ENCODE measurements around the gene SECISBP2L.

SECISBP2L gene

GRCh38 chr15:49041426-49041825, 4.8 kb downstream of the SECISBP2L start:
- no peaks in the 10 kb centered on the region for H3K27me3 ChIP-seq (ENCODE audit: insufficient read depth, low read depth, severe bottlenecking)
- H3K27ac ChIP-seq, result no peak overlapping the region
- DNase-seq, result no peak
- peaks cover 6% of the 10 kb centered on the region; the same call in 1 of the 2 replicates for H3K36me3 ChIP-seq
- no peak for TF ChIP-seq CTCF (IDR thresholded peaks at IDR 0.05; ENCODE audit: low read depth, low read length)
- no peaks in the 10 kb centered on the region for H3K9me3 ChIP-seq (ENCODE audit: severe bottlenecking)
- no peak overlapping the region for H3K4me3 ChIP-seq (ENCODE audit: low read depth, low read length)

GRCh38 chr15:49040151-49040550, 6.1 kb downstream of the SECISBP2L start:
- TF ChIP-seq CTCF (IDR thresholded peaks at IDR 0.05; ENCODE audit: low read depth, low read length), result no peak
- no peak overlapping the region for H3K4me3 ChIP-seq (ENCODE audit: low read depth, low read length)
- no peaks in the 10 kb centered on the region for H3K27me3 ChIP-seq (ENCODE audit: insufficient read depth, low read depth, severe bottlenecking)
- no peak overlapping the region for H3K27ac ChIP-seq
- H3K9me3 ChIP-seq (ENCODE audit: severe bottlenecking), result no peaks in the 10 kb centered on the region
- peaks cover 3% of the 10 kb centered on the region; the same call in 1 of the 2 replicates for H3K36me3 ChIP-seq
- no peak for DNase-seq

- H3K36me3 ChIP-seq, result peaks cover 3% of the 10 kb centered on the region; the same call in 1 of the 2 replicates
- no peaks in the 10 kb centered on the region for H3K9me3 ChIP-seq (ENCODE audit: severe bottlenecking)
- no peaks in the 10 kb centered on the region for H3K27me3 ChIP-seq (ENCODE audit: insufficient read depth, low read depth, severe bottlenecking)
- no peak for TF ChIP-seq CTCF (IDR thresholded peaks at IDR 0.05; ENCODE audit: low read depth, low read length)
- H3K4me3 ChIP-seq (ENCODE audit: low read depth, low read length), result no peak overlapping the region
- no peak for DNase-seq
- H3K27ac ChIP-seq, result no peak overlapping the region
Measured at GRCh38 chr15:49038382-49038781, 7.9 kb downstream of the SECISBP2L start.

GRCh38 chr15:49037546-49037940, 8.7 kb downstream of the SECISBP2L start:
- H3K4me3 ChIP-seq (ENCODE audit: low read depth, low read length), result no peak overlapping the region
- TF ChIP-seq CTCF (IDR thresholded peaks at IDR 0.05; ENCODE audit: low read depth, low read length), result no peak
- H3K27me3 ChIP-seq (ENCODE audit: insufficient read depth, low read depth, severe bottlenecking), result no peaks in the 10 kb centered on the region
- DNase-seq, result no peak
- H3K9me3 ChIP-seq (ENCODE audit: severe bottlenecking), result no peaks in the 10 kb centered on the region
- no peak overlapping the region for H3K27ac ChIP-seq
- H3K36me3 ChIP-seq, result peaks cover 3% of the 10 kb centered on the region

GRCh38 chr15:49036650-49037545, 9.3 kb downstream of the SECISBP2L start:
- no peaks in the 10 kb centered on the region for H3K27me3 ChIP-seq (ENCODE audit: insufficient read depth, low read depth, severe bottlenecking)
- TF ChIP-seq CTCF (IDR thresholded peaks at IDR 0.05; ENCODE audit: low read depth, low read length), result no peak
- no peak overlapping the region for H3K27ac ChIP-seq
- no peaks in the 10 kb centered on the region for H3K9me3 ChIP-seq (ENCODE audit: severe bottlenecking)
- peaks cover 3% of the 10 kb centered on the region for H3K36me3 ChIP-seq
- no peak overlapping the region for H3K4me3 ChIP-seq (ENCODE audit: low read depth, low read length)
- DNase-seq, result no peak
